HepG2 (cell line): ENCODE measurements around the gene SNRNP25.

Experiments
- ADNP ChIP-seq: sonication (generic); formaldehyde crosslinking; IDR thresholded peaks from 2 replicates; pipeline ENCODE4 v1.4.0; 2020; ENCODE audit warnings: missing genetic modification reagents
- ATF7-NPFF ChIP-seq: sonication (generic); formaldehyde crosslinking; IDR thresholded peaks from 2 replicates; pipeline ENCODE4 v1.8.1; 2023; ENCODE audit warnings: mild to moderate bottlenecking, low read depth, missing genetic modification reagents, moderate library complexity
- CBX5 ChIP-seq: sonication (generic); formaldehyde crosslinking; IDR thresholded peaks from 2 replicates; pipeline ENCODE4 v1.4.0; 2020; ENCODE audit warnings: missing genetic modification reagents, borderline replicate concordance
- FOXK2 ChIP-seq: fragments of 450-650 bp; IDR thresholded peaks from 2 replicates; pipeline ENCODE4 v1.6.1; 2016
- GATA4 ChIP-seq: sonication (generic); IDR thresholded peaks from 2 replicates; pipeline ENCODE4 v1.6.1; 2016; ENCODE audit warnings: antibody characterized with exemption, low read depth, borderline replicate concordance
- SYNCRIP ChIP-seq: fragments of 200-400 bp; formaldehyde crosslinking; IDR thresholded peaks from 2 replicates; pipeline ENCODE4 v1.6.1; 2018; ENCODE audit warnings: mild to moderate bottlenecking, low read depth, low read length; ENCODE audit not compliant: insufficient read depth
- YY1 ChIP-seq: IDR thresholded peaks from 2 replicates; pipeline ENCODE4 v1.6.1; 2011; ENCODE audit warnings: low read length, low read depth, moderate library complexity, mild to moderate bottlenecking; ENCODE audit not compliant: insufficient read depth, insufficient replicate concordance
- ZNF432 ChIP-seq: sonication (generic); formaldehyde crosslinking; IDR thresholded peaks from 2 replicates; pipeline ENCODE4 v1.5.0; 2020; ENCODE audit warnings: missing genetic modification reagents, mild to moderate bottlenecking, borderline replicate concordance
- ZNF570 ChIP-seq: sonication (generic); formaldehyde crosslinking; IDR thresholded peaks from 2 replicates; pipeline ENCODE4 v1.4.0; 2020; ENCODE audit warnings: mild to moderate bottlenecking, missing genetic modification reagents, borderline replicate concordance
- ZZZ3 ChIP-seq: sonication (generic); formaldehyde crosslinking; IDR thresholded peaks from 2 replicates; pipeline ENCODE4 v1.4.0; 2020; ENCODE audit warnings: missing genetic modification reagents, mild to moderate bottlenecking, borderline replicate concordance
- TF ChIP-seq, protein P1 (sequence below): sonication (generic); formaldehyde crosslinking; IDR thresholded peaks from 2 replicates; pipeline ENCODE4 v1.4.0; 2020; ENCODE audit warnings: mild to moderate bottlenecking, missing genetic modification reagents, borderline replicate concordance
- TF ChIP-seq, protein P2 (sequence below): sonication (generic); formaldehyde crosslinking; IDR thresholded peaks from 2 replicates; pipeline ENCODE4 v1.5.0; 2020; ENCODE audit warnings: mild to moderate bottlenecking, missing genetic modification reagents, moderate library complexity
- TF ChIP-seq, protein P3 (sequence below): sonication (generic); formaldehyde crosslinking; IDR thresholded peaks from 2 replicates; pipeline ENCODE4 v1.4.0; 2020; ENCODE audit warnings: mild to moderate bottlenecking, missing genetic modification reagents

DNA sequence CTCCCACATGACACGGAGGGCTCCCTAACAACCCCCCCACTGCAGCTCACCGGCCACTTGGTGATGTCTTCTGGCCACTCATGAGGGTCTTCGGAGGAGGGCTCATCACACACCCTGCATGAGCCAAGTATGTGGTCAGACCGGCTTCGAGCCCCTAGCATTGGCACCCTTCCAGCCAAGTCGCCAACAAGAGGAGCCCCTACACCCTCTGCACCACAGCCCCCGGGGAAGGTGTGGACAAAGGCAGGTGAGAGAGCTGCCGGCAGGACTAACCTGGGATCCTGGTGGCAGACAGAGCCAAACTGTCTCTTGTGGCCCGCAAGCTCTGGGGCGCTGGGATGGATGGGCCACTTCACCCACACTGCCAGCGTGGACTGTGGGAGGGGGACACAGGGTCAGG, 6.5 kb downstream of the SNRNP25 start:
- TF ChIP-seq ZNF570 = no peak
- TF ChIP-seq, protein P1, sequence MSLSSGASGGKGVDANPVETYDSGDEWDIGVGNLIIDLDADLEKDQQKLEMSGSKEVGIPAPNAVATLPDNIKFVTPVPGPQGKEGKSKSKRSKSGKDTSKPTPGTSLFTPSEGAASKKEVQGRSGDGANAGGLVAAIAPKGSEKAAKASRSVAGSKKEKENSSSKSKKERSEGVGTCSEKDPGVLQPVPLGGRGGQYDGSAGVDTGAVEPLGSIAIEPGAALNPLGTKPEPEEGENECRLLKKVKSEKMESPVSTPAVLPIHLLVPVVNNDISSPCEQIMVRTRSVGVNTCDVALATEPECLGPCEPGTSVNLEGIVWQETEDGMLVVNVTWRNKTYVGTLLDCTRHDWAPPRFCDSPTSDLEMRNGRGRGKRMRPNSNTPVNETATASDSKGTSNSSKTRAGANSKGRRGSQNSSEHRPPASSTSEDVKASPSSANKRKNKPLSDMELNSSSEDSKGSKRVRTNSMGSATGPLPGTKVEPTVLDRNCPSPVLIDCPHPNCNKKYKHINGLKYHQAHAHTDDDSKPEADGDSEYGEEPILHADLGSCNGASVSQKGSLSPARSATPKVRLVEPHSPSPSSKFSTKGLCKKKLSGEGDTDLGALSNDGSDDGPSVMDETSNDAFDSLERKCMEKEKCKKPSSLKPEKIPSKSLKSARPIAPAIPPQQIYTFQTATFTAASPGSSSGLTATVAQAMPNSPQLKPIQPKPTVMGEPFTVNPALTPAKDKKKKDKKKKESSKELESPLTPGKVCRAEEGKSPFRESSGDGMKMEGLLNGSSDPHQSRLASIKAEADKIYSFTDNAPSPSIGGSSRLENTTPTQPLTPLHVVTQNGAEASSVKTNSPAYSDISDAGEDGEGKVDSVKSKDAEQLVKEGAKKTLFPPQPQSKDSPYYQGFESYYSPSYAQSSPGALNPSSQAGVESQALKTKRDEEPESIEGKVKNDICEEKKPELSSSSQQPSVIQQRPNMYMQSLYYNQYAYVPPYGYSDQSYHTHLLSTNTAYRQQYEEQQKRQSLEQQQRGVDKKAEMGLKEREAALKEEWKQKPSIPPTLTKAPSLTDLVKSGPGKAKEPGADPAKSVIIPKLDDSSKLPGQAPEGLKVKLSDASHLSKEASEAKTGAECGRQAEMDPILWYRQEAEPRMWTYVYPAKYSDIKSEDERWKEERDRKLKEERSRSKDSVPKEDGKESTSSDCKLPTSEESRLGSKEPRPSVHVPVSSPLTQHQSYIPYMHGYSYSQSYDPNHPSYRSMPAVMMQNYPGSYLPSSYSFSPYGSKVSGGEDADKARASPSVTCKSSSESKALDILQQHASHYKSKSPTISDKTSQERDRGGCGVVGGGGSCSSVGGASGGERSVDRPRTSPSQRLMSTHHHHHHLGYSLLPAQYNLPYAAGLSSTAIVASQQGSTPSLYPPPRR (CRISPR knock-in tag) = no peak
- no peak for TF ChIP-seq ZZZ3 (CRISPR knock-in tag)
- no peak for TF ChIP-seq SYNCRIP
- TF ChIP-seq YY1 = no peak
- TF ChIP-seq CBX5 = no peak
- TF ChIP-seq, protein P2, sequence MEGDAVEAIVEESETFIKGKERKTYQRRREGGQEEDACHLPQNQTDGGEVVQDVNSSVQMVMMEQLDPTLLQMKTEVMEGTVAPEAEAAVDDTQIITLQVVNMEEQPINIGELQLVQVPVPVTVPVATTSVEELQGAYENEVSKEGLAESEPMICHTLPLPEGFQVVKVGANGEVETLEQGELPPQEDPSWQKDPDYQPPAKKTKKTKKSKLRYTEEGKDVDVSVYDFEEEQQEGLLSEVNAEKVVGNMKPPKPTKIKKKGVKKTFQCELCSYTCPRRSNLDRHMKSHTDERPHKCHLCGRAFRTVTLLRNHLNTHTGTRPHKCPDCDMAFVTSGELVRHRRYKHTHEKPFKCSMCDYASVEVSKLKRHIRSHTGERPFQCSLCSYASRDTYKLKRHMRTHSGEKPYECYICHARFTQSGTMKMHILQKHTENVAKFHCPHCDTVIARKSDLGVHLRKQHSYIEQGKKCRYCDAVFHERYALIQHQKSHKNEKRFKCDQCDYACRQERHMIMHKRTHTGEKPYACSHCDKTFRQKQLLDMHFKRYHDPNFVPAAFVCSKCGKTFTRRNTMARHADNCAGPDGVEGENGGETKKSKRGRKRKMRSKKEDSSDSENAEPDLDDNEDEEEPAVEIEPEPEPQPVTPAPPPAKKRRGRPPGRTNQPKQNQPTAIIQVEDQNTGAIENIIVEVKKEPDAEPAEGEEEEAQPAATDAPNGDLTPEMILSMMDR (CRISPR knock-in tag) = no peak
- no peak for TF ChIP-seq GATA4
- no peak for TF ChIP-seq ATF7-NPFF
- no peak for TF ChIP-seq ZNF432 (CRISPR knock-in tag)
- TF ChIP-seq FOXK2 = no peak
- no peak for TF ChIP-seq ADNP (CRISPR knock-in tag)
- TF ChIP-seq, protein P3, sequence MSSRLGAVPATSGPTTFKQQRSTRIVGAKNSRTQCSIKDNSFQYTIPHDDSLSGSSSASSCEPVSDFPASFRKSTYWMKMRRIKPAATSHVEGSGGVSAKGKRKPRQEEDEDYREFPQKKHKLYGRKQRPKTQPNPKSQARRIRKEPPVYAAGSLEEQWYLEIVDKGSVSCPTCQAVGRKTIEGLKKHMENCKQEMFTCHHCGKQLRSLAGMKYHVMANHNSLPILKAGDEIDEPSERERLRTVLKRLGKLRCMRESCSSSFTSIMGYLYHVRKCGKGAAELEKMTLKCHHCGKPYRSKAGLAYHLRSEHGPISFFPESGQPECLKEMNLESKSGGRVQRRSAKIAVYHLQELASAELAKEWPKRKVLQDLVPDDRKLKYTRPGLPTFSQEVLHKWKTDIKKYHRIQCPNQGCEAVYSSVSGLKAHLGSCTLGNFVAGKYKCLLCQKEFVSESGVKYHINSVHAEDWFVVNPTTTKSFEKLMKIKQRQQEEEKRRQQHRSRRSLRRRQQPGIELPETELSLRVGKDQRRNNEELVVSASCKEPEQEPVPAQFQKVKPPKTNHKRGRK (CRISPR knock-in tag) = no peak
